GM21786 (cell line): ENCODE data around the gene ORMDL2.
"Not testable (repeated sequence)": the region's sequence is repeated elsewhere in the genome, so short reads cannot be mapped to it uniquely, and the experiment has no call there.

Source experiments
- ATAC-seq: cut with Tn5 transposase; IDR thresholded peaks from one replicate; pipeline ENCODE4 v1.9.1; 2021; ENCODE audit not compliant: unreplicated experiment

The ORMDL2 gene

GRCh38 chr12:55827806-55828205 is 10.0 kb downstream of the ORMDL2 start:
- ATAC-seq: no peak

GRCh38 chr12:55828357-55828756 is 10.5 kb downstream of the ORMDL2 start:
- no peak for ATAC-seq

GRCh38 chr12:55829967-55830600 is 12.2 kb downstream of the ORMDL2 start:
- peak; percentile 14 for ATAC-seq

- ATAC-seq: no peak
Observed at GRCh38 chr12:55830601-55831446, 13.0 kb downstream of the ORMDL2 start.

- no peak for ATAC-seq
Observed at GRCh38 chr12:55831447-55831815, 13.6 kb downstream of the ORMDL2 start.

GRCh38 chr12:55833056-55833455 is 15.2 kb downstream of the ORMDL2 start:
- ATAC-seq: no peak

- ATAC-seq: not testable (repeated sequence)
Observed at GRCh38 chr12:55834400-55834799, 16.6 kb downstream of the ORMDL2 start.

- ATAC-seq: no peak
Observed at GRCh38 chr12:55838361-55838760, 20.5 kb downstream of the ORMDL2 start.

- no peak for ATAC-seq
Observed at GRCh38 chr12:55839345-55840140, 21.7 kb downstream of the ORMDL2 start.

- no peak for ATAC-seq
Observed at GRCh38 chr12:55840581-55841351, 22.9 kb downstream of the ORMDL2 start.

GRCh38 chr12:55842681-55843429 is 25.0 kb downstream of the ORMDL2 start, which contains the start of gene MMP19:
Gene MMP19 (minus strand): TSS chr12:55842936. CDS start chr12:55842830, 106 bp downstream.
- no peak for ATAC-seq

GRCh38 chr12:55843431-55843830 is 25.6 kb downstream of the ORMDL2 start:
- no peak for ATAC-seq

- ATAC-seq: no peak
Observed at GRCh38 chr12:55844961-55845360, 27.1 kb downstream of the ORMDL2 start.

GRCh38 chr12:55845361-55845760 is 27.5 kb downstream of the ORMDL2 start:
- no peak for ATAC-seq

- ATAC-seq: no peak
Observed at GRCh38 chr12:55845785-55846496, 28.1 kb downstream of the ORMDL2 start.

GRCh38 chr12:55847033-55847432 is 29.2 kb downstream of the ORMDL2 start:
- ATAC-seq: no peak

- no peak for ATAC-seq
Observed at GRCh38 chr12:55847603-55848291, 29.9 kb downstream of the ORMDL2 start.

- no peak for ATAC-seq
Observed at GRCh38 chr12:55849616-55850343, 31.9 kb downstream of the ORMDL2 start.
